Endothelial cell of umbilical vein (primary cell): Measurements from ENCODE around the gene HOXA9.

ENCODE experiments used
- CTCF ChIP-seq, 2 donors: IDR thresholded peaks; 1 replicate in 1 of 2; 2 replicates in 1 of 2; pipeline ENCODE4 v1.5.1; 2011; ENCODE audit warnings: low read length in 2 of 2, mild to moderate bottlenecking in 2 of 2, moderate library complexity in 2 of 2, control low read depth in 1 of 2, inconsistent platforms in 1 of 2, low read depth in 1 of 2; ENCODE audit not compliant: insufficient read depth in 1 of 2; ENCODE audit errors: extremely low read depth in 1 of 2
- EZH2 ChIP-seq: IDR thresholded peaks from 2 replicates; pipeline ENCODE4 v1.6.1; 2012; ENCODE audit warnings: borderline replicate concordance, low read depth, mild to moderate bottlenecking, moderate library complexity, low read length, inconsistent platforms; ENCODE audit not compliant: severe bottlenecking
- MAX ChIP-seq: IDR thresholded peaks from 2 replicates; pipeline ENCODE4 v1.6.1; 2011; ENCODE audit not compliant: insufficient read depth, insufficient read length
- POLR2A ChIP-seq: IDR thresholded peaks from 2 replicates; pipeline ENCODE4 v1.6.1; 2012; ENCODE audit warnings: low read depth, mild to moderate bottlenecking, control low read depth, low read length
- POLR2AphosphoS5 ChIP-seq: IDR thresholded peaks from 2 replicates; pipeline ENCODE4 v1.6.1; 2012; ENCODE audit warnings: low read depth, mild to moderate bottlenecking, control low read depth, low read length, moderate library complexity; ENCODE audit not compliant: insufficient read depth

- TF ChIP-seq POLR2A (no peak), CTCF (IDR thresholded peaks at IDR 0.05; ENCODE audit: extremely low read depth in 1 of 2, insufficient read depth in 1 of 2, low read depth in 1 of 2, low read length in 2 of 2) (no peak), EZH2 (no peak), POLR2AphosphoS5 (no peak), MAX (no peak)
Observed at GRCh38 chr7:27209933-27210440, 44.6 kb upstream of the HOXA9 start.
